Lower lobe of right lung (tissue), 2 donors: Measurements from ENCODE around the gene SPINDOC. TPM values are rescaled to one million over a fixed set of nuclear protein-coding genes. Genes with fewer than 3 reads are reported as not detected.

Experiments
- ATAC-seq, 2 donors: fragments of 200-7000 bp; cut with Tn5 transposase; one replicate each; pipeline ENCODE4 v1.9.1; 2020 to 2022; ENCODE audit warnings: mild to moderate bottlenecking in 2 of 2, moderate library complexity in 2 of 2
- DNase-seq: peaks from one replicate; pipeline ENCODE4 v3.0.0-alpha.2; 2020
- H3K27ac ChIP-seq: fragments of 200-600 bp; one replicate; pipeline ENCODE4 v1.8.0; 2022
- H3K27me3 ChIP-seq: fragments of 200-600 bp; one replicate; pipeline ENCODE4 v1.8.0; 2022; ENCODE audit warnings: low read depth
- H3K36me3 ChIP-seq: fragments of 200-600 bp; one replicate; pipeline ENCODE4 v1.8.0; 2022; ENCODE audit warnings: mild to moderate bottlenecking
- H3K4me1 ChIP-seq: fragments of 200-600 bp; one replicate; pipeline ENCODE4 v1.8.0; 2022
- H3K4me3 ChIP-seq: fragments of 200-600 bp; one replicate; pipeline ENCODE4 v1.8.0; 2022; ENCODE audit warnings: mild to moderate bottlenecking
- H3K9me3 ChIP-seq: fragments of 200-600 bp; one replicate; pipeline ENCODE4 v1.8.0; 2022
- CTCF ChIP-seq: fragments of 200-600 bp; IDR thresholded peaks from one replicate; pipeline ENCODE4 v1.8.0; 2022; ENCODE audit warnings: antibody characterized with exemption, mild to moderate bottlenecking
- intact Hi-C: fragments of 100-400 bp; cut with DNase I; formaldehyde crosslinking; loops from one replicate; pipeline ENCODE4 v1.11.0; 2022
- total RNA-seq: library from RNA; stranded (reverse); fragmentation: NEBNext Ultra II Directional; extraction: Animal tissue kit (Norgen Biotek cat#: 25700); gene quantifications from one replicate; pipeline ENCODE4 v1.2.1, GENCODE V29; 2021
- donor health status: DM: no; HTN: yes; CAD: no; lungs with severe emphysema.

SPINDOC gene
- total RNA-seq, 1 donor from 2014 or later, result 21.7 TPM

- Histone ChIP-seq H3K4me1 (no peaks in the 10 kb centered on the region), H3K36me3 (no peaks in the 10 kb centered on the region), H3K27ac (no peak overlapping the region), H3K4me3 (no peak overlapping the region), H3K27me3 (no peaks in the 10 kb centered on the region), H3K9me3 (no peaks in the 10 kb centered on the region)
- intact Hi-C loops, result no loop called here
- no peak for TF ChIP-seq CTCF
- peak; percentile 56 to 77 for ATAC-seq
- DNase-seq, result peak; percentile 57
Measured at GRCh38 chr11:63783925-63784592, 29.2 kb upstream of the SPINDOC start.

DNA sequence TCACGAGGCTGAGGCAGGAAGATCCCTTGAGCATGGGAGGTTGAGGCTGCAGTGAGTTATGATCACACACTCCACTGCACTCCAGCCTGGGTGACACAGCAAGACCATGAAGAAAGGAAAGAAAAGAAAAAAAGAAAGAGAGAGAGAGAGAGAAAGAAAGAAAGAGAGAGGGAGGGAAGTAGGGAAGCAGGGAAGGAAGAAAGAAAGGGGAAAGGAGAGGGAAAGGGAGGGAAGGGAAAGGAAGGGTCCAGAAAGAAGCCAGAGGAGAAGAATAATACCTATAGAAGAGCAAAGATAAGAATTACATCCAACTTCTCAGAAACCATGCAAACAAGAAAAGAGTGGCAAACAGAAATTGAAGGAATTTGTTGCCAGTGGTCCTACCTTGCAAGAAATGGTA is 27.4 kb upstream of the SPINDOC start:
- no peaks in the 10 kb centered on the region for H3K27me3 ChIP-seq
- H3K4me1 ChIP-seq, result no peaks in the 10 kb centered on the region
- no peaks in the 10 kb centered on the region for H3K9me3 ChIP-seq
- intact Hi-C loops, result no loop called here
- H3K4me3 ChIP-seq, result no peak overlapping the region
- ATAC-seq, result no peak
- H3K27ac ChIP-seq, result no peak overlapping the region
- no peak for DNase-seq
- TF ChIP-seq CTCF, result no peak
- no peaks in the 10 kb centered on the region for H3K36me3 ChIP-seq

DNA sequence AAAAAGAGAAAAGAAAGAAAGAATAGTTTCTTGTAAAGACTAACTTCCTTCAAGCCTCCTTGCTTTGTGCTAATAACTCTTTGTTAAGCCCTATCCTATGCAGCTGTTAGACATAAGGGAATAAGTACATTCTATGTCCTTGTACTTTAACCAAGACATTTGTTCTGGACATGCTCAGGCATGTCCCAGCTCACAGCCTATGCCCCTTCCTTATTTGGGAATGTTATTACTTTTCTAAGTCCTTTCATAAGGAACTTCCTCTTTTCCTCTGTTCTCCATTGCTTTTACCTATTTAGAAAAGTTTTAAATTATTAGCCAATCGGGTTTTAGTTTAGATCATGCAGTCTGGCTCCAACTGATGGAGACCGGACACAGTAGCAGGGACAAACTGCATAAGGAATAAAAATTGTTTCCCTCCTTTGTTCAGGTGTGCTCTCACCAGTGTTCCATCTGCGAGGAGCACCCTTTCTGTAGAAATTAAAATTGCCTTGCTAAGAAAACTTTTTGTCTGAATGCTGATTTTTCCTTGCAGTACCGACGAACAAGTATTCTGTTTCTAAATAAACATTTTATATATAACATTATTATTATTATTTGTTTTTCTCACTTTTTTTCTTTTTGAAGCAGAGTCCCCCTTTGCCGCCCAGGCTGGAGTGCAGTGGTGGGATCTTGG is 21.6 kb upstream of the SPINDOC start:
- Histone ChIP-seq H3K27ac (no peak overlapping the region), H3K4me3 (no peak overlapping the region), H3K9me3 (peaks cover 14% of the 10 kb centered on the region), H3K27me3 (no peaks in the 10 kb centered on the region), H3K36me3 (no peaks in the 10 kb centered on the region), H3K4me1 (no peaks in the 10 kb centered on the region)
- no peak for DNase-seq
- no peak for TF ChIP-seq CTCF
- intact Hi-C loops, result no loop called here
- ATAC-seq, result no peak

DNA sequence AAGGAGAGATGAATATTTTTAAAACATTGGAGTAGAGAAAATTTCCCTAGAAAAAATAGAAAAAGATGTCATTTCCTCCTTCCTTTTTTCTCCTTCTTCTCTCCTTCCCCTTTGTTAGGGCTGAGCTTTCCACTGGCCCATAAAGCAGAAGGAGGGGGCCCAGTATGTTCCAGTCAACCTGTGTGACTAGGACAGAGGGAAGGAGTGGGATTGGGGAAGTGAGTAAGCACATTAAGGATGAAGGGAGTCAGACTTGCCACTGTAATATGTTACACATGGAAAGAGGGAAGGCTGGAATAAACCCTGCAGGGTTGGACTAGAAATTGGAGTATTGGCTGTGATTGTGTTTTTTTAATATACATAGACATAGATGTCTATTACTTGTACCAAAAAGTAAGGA is 20.1 kb upstream of the SPINDOC start:
- peak; percentile 52 to 57 for ATAC-seq

GRCh38 chr11:63795066-63795465 is 18.2 kb upstream of the SPINDOC start:
- Histone ChIP-seq H3K27me3 (no peaks in the 10 kb centered on the region), H3K27ac (no peak overlapping the region), H3K4me1 (no peaks in the 10 kb centered on the region), H3K9me3 (peaks cover 14% of the 10 kb centered on the region), H3K36me3 (no peaks in the 10 kb centered on the region), H3K4me3 (no peak overlapping the region)
- DNase-seq, result no peak
- ATAC-seq, result no peak
- intact Hi-C loops, result no loop called here
- TF ChIP-seq CTCF, result no peak

More for the DNA sequence above, 20.1 kb upstream of the SPINDOC start:
- H3K27ac ChIP-seq, result no peak overlapping the region
- H3K4me1 ChIP-seq, result no peaks in the 10 kb centered on the region
- H3K36me3 ChIP-seq, result no peaks in the 10 kb centered on the region
- H3K27me3 ChIP-seq, result no peaks in the 10 kb centered on the region
- H3K9me3 ChIP-seq, result peaks cover 14% of the 10 kb centered on the region
- H3K4me3 ChIP-seq, result no peak overlapping the region
- DNase-seq, result no peak
- intact Hi-C loops, result no loop called here
- TF ChIP-seq CTCF, result no peak
